Smooth muscle cell of the brain vasculature (primary cell): Measurements from ENCODE around the gene PSENEN.
"Not testable (repeated sequence)": the region's sequence is repeated elsewhere in the genome, so short reads cannot be mapped to it uniquely, and the experiment has no call there.

ENCODE experiments used
- DNase-seq: peaks from one replicate; pipeline ENCODE4 v3.0.0-alpha.2; 2012; ENCODE audit warnings: low read depth, low spot score

Gene PSENEN

GRCh38 chr19:35788205-35788960, 42.9 kb downstream of the PSENEN start:
- DNase-seq = no peak

GRCh38 chr19:35789195-35789977, 43.9 kb downstream of the PSENEN start:
- no peak for DNase-seq

- DNase-seq = no peak
Observed at GRCh38 chr19:35789978-35790944, 44.8 kb downstream of the PSENEN start.

- DNase-seq = no peak
Observed at GRCh38 chr19:35790981-35791813, 45.7 kb downstream of the PSENEN start.

GRCh38 chr19:35791814-35792279, 46.4 kb downstream of the PSENEN start:
- DNase-seq = no peak

GRCh38 chr19:35792312-35792711, 46.9 kb downstream of the PSENEN start:
- no peak for DNase-seq

GRCh38 chr19:35792888-35793287, 47.4 kb downstream of the PSENEN start:
- no peak for DNase-seq

- no peak for DNase-seq
Observed at GRCh38 chr19:35793381-35794165, 48.1 kb downstream of the PSENEN start.

GRCh38 chr19:35795564-35795963, 50.1 kb downstream of the PSENEN start:
- DNase-seq = not testable (repeated sequence)
